Measurements from ENCODE around the gene SLIT3.

DNA sequence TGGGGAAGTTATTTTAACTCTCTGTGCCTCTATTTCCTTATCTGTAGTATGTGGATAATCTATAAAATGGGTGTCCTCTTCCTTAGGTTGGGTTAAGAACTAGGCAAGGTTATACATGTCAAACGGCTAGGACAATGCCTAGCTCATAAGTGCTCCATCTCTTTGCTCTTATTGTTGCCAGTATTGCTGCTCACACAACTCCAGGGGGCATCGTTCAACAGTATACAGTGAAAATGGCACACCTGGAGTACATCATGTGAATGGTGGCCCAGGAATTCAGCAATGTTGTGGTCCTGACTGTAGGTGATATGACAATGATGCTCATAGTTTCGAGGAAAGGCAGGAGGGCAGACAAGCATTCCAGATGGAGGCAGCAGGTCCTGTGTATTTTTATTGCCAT, 30.1 kb downstream of the SLIT3 start:
- TF ChIP-seq POLR2AphosphoS5 (IDR thresholded peaks at IDR 0.05; ENCODE audit: borderline replicate concordance, low read depth, low read length) (no peak), EZH2 (IDR thresholded peaks at IDR 0.05) (no peak)

All from SK-N-MC (cell line).